Endothelial cell of umbilical vein (primary cell): ENCODE data around the gene TESK2. TPM values are rescaled to one million over a fixed set of nuclear protein-coding genes. Genes with fewer than 3 reads are reported as not detected.
"Not testable (repeated sequence)": the region's sequence is repeated elsewhere in the genome, so short reads cannot be mapped to it uniquely, and the experiment has no call there.

Experiments used
- BruUV-seq: library from RNA; stranded (reverse); fragments of 400-500 nt; replicated peaks from 2 replicates; lab custom pipeline; 2021; lab: Mats Ljungman, UMichigan
- CTCF ChIA-PET: fragments of 300-600, 350-600 bp; sonication (Branson Sonifier 250); formaldehyde crosslinking; loops from one replicate; lab custom pipeline; 2021; ENCODE audit warnings: antibody characterized with exemption, inconsistent platforms; lab: Charles Lee
- POLR2A ChIA-PET: fragments of 300-600, 350-600 bp; sonication (Branson Sonifier 250); formaldehyde crosslinking; loops from one replicate; lab custom pipeline; 2021; ENCODE audit warnings: antibody characterized with exemption, inconsistent platforms; lab: Charles Lee
- DNase-seq: peaks from one replicate; pipeline ENCODE4 v3.0.0-alpha.2; 2011; ENCODE audit warnings: low read depth, low spot score
- FAIRE-seq: peaks from 2 replicates; lab custom pipeline; 2011; peaks lifted over from hg19 to GRCh38; lab: Jason Lieb, UNC
- H2AFZ ChIP-seq: 2 replicates; pipeline ENCODE4 v1.6.0; 2012; ENCODE audit warnings: low read depth, low read length, control low read depth, inconsistent platforms
- H3K27ac ChIP-seq: 2 replicates; pipeline ENCODE4 v1.5.1; 2011; ENCODE audit warnings: low read depth, mild to moderate bottlenecking, control low read depth, low read length, moderate library complexity; ENCODE audit not compliant: insufficient read depth
- H3K27me3 ChIP-seq, 2 experiments: 2 replicates each; pipeline versions ENCODE4 v1.6.0 to v1.6.1; 2011; ENCODE audit warnings: low read length in 2 of 2, mixed read lengths in 1 of 2; ENCODE audit not compliant: control insufficient read depth in 2 of 2, insufficient read depth in 2 of 2
- H3K36me3 ChIP-seq, 2 experiments: 2 replicates in 1 of 2; 3 replicates in 1 of 2; pipeline ENCODE4 v1.5.1; 2011; ENCODE audit warnings: low read length in 2 of 2, mild to moderate bottlenecking in 1 of 2, moderate library complexity in 1 of 2; ENCODE audit not compliant: control insufficient read depth in 2 of 2, insufficient read depth in 2 of 2; ENCODE audit errors: extremely low read depth in 1 of 2
- H3K4me1 ChIP-seq: 3 replicates; pipeline ENCODE4 v1.5.1; 2011; ENCODE audit warnings: mild to moderate bottlenecking, low read length; ENCODE audit not compliant: control insufficient read depth, insufficient read depth; ENCODE audit errors: extremely low read depth
- H3K4me2 ChIP-seq: 2 replicates; pipeline ENCODE4 v1.6.1; 2011; ENCODE audit warnings: low read length, control low read depth, mixed read lengths; ENCODE audit not compliant: insufficient read depth
- H3K4me3 ChIP-seq, 3 experiments: fragments of 200-600 bp in 1 of 3; sonication (generic), shearing (Covaris generic) in 1 of 3; replicated peaks in 1 of 3; 2 replicates each; pipeline ENCODE4 v1.5.1; 2011 to 2016; ENCODE audit warnings: control low read depth in 3 of 3, low read length in 3 of 3, mild to moderate bottlenecking in 2 of 3, inconsistent platforms in 1 of 3, low read depth in 1 of 3, moderate library complexity in 1 of 3; ENCODE audit not compliant: insufficient read depth in 1 of 3
- H3K79me2 ChIP-seq: 2 replicates; pipeline ENCODE4 v1.6.0; 2012; ENCODE audit warnings: low read length, inconsistent platforms; ENCODE audit not compliant: control insufficient read depth, insufficient read depth
- H3K9ac ChIP-seq: replicated peaks from 2 replicates; pipeline ENCODE3; 2011; ENCODE audit warnings: low read length, control low read depth; ENCODE audit not compliant: insufficient read depth; ENCODE audit errors: extremely low read depth
- H3K9me1 ChIP-seq: replicated peaks from 3 replicates; pipeline ENCODE4 v1.6.0; 2011; ENCODE audit warnings: mild to moderate bottlenecking, low read length; ENCODE audit not compliant: control insufficient read depth, insufficient read depth; ENCODE audit errors: extremely low read depth
- H3K9me3 ChIP-seq: replicated peaks from 2 replicates; pipeline ENCODE4 v1.5.1; 2012; ENCODE audit warnings: low read length, inconsistent platforms; ENCODE audit not compliant: control insufficient read depth, insufficient read depth
- H4K20me1 ChIP-seq: replicated peaks from 2 replicates; pipeline ENCODE3; 2011; ENCODE audit warnings: mild to moderate bottlenecking, low read length; ENCODE audit not compliant: control insufficient read depth, insufficient read depth; ENCODE audit errors: extremely low read depth
- EZH2 ChIP-seq: IDR thresholded peaks from 2 replicates; pipeline ENCODE4 v1.6.1; 2012; ENCODE audit warnings: borderline replicate concordance, low read depth, mild to moderate bottlenecking, moderate library complexity, low read length, inconsistent platforms; ENCODE audit not compliant: severe bottlenecking
- POLR2AphosphoS5 ChIP-seq: IDR thresholded peaks from 2 replicates; pipeline ENCODE4 v1.6.1; 2012; ENCODE audit warnings: low read depth, mild to moderate bottlenecking, control low read depth, low read length, moderate library complexity; ENCODE audit not compliant: insufficient read depth
- dilution Hi-C: fragments of 300-500 bp; cut with MboI; formaldehyde crosslinking; loops from one replicate; pipeline ENCODE4 v1.15.0; 2019; ENCODE audit warnings: low sequenced_read_pairs; ENCODE audit not compliant: extremely low pct_ligation_motif_present
- intact Hi-C: fragments of 100-400 bp; cut with micrococcal nuclease; formaldehyde crosslinking; loops from one replicate; pipeline ENCODE4 v1.10.0; 2022
- polyA plus RNA-seq, 4 experiments: library from polyadenylated mRNA; depleted of rRNA in 3 of 4; stranded (reverse) in 3 of 4; unstranded in 1 of 4; fragments of >200 nt; gene quantifications; 2 replicates each; pipeline versions ENCODE4 v1.2.1 to v1.2.3, GENCODE V29; 2011 to 2012; ENCODE audit warnings: missing spikeins in 1 of 4
- total RNA-seq: library from RNA; stranded (reverse); gene quantifications from 2 replicates; pipeline ENCODE4 v1.2.3, GENCODE V29; 2021

The TESK2 gene
- total and polyA plus RNA-seq, 2 donors (not counting 3 experiments of a cell fraction or from before 2014, with no cell fraction given), result 2.1 to 2.6 TPM

DNA sequence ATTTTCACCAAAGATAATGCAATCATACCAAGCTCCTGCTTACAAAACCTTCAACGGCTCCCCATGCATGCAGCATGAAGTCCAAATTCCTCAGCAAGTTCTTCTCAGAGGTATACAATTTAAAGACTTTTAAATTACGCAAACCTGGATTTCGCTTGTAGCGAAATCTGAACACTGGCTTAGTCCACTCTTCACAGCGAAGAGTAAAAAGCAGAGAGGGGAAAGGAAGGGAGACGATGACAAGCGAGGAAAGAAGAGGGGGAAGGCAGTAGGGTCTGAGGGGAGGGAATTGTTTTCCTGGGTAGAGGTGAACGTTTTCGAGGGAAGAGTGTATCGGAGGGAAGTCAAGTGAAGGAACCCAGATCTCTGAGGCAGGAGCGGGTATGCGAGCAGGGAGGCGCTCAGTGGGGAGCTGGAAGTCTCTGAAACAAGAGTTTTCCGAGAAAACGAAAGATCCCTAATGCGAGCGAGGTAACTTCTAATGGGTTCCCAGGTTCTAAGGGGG, 790 bp downstream of the TESK2 start:
- ChIA-PET CTCF (interaction anchor here (0.8 to 9.8 kb wide), 10 partner anchors 10 to 690 kb away, joined by 3 to 457 read pairs (median 16); partner anchors contain the start of genes CCDC163, HECTD3, MMACHC and MUTYH), POLR2A (interaction anchor here (1.0 to 4.3 kb wide), 3 partner anchors 10 to 151 kb away, joined by 3 to 28 read pairs (median 4); partner anchors contain the start of genes CCDC163, MMACHC, PRDX1 and TOE1)
- H3K9me1 ChIP-seq, result no peaks in the 10 kb centered on the region
- peaks cover 8 to 10% of the 10 kb centered on the region in 2 experiments for H3K27me3 ChIP-seq
- TF ChIP-seq EZH2 (peak; percentile 27), POLR2AphosphoS5 (no peak)
- H2AFZ ChIP-seq, result peak overlapping the region; percentile 97
- BruUV-seq, result no TSS peak
- dilution Hi-C loops, result loop anchor here (25.0 kb wide), 1 partner anchor 128 kb away; no protein-coding TSS in a partner anchor
- no peak overlapping the region for H3K27ac ChIP-seq
- FAIRE-seq (no peak), DNase-seq (peak; percentile 44)
- H3K9ac ChIP-seq, result peak overlapping the region; percentile 50
- intact Hi-C loops, result loop anchor here (10.0 kb wide), 1 partner anchor 655 kb away; no protein-coding TSS in a partner anchor
- H3K4me3 ChIP-seq, result peak overlapping the region; percentile 49 to 63 (median 56)
- no peaks in the 10 kb centered on the region for H3K36me3 ChIP-seq
- no peaks in the 10 kb centered on the region for H3K79me2 ChIP-seq
- H3K9me3 ChIP-seq, result no peaks in the 10 kb centered on the region
- H4K20me1 ChIP-seq, result no peaks in the 10 kb centered on the region
- peaks cover 6% of the 10 kb centered on the region for H3K4me1 ChIP-seq
- H3K4me2 ChIP-seq, result peak overlapping the region; percentile 72

- H3K9ac ChIP-seq, BruUV-seq: not testable (repeated sequence)
- CTCF ChIA-PET, result interaction anchor here (1.1 to 9.8 kb wide), 5 partner anchors 13 to 477 kb away, joined by 3 to 457 read pairs (median 30); partner anchors contain the start of genes HECTD3 and UROD
These were observed 1.6 kb downstream of the TESK2 start for GRCh38 chr1:45489379-45489778.

More at GRCh38 chr1:45489379-45489778, 1.6 kb downstream of the TESK2 start:
- H2AFZ ChIP-seq, intact Hi-C loops, H3K4me3 ChIP-seq, H3K4me2 ChIP-seq, H3K27me3 ChIP-seq, H3K36me3 ChIP-seq, H3K9me1 ChIP-seq, H3K4me1 ChIP-seq, H3K9me3 ChIP-seq, DNase-seq, H4K20me1 ChIP-seq, H3K79me2 ChIP-seq, FAIRE-seq, H3K27ac ChIP-seq: not testable (repeated sequence)
- dilution Hi-C loops, result loop anchor here (25.0 kb wide), 1 partner anchor 127 kb away; no protein-coding TSS in a partner anchor
- POLR2A ChIA-PET, result interaction anchor here (4.3 kb wide), 1 partner anchor 32 kb away, joined by 28 read pairs; the partner anchor contains the start of gene PRDX1
